H9 (cell line): ENCODE measurements around the gene CCDC141. TPM values are rescaled to one million over a fixed set of nuclear protein-coding genes. Genes with fewer than 3 reads are reported as not detected.
A peak's percentile ranks its signal among the peaks of the same experiment; 100 is the strongest.

Source experiments
- DNase-seq: peaks from one replicate; pipeline ENCODE4 v3.0.0-alpha.2; 2017
- H2AFZ ChIP-seq: one replicate; pipeline ENCODE4 v1.6.1; 2013; ENCODE audit warnings: mild to moderate bottlenecking, low read length, control low read depth, moderate library complexity
- H2AK5ac ChIP-seq: 2 replicates; pipeline ENCODE4 v1.6.1; 2013; ENCODE audit warnings: low read length, control low read depth, mixed read lengths; ENCODE audit not compliant: insufficient read length
- H2BK120ac ChIP-seq: one replicate; pipeline ENCODE4 v1.6.1; 2013; ENCODE audit warnings: low read depth, mild to moderate bottlenecking, low read length, control low read depth, inconsistent platforms; ENCODE audit not compliant: poor library complexity, severe bottlenecking
- H2BK12ac ChIP-seq: 2 replicates; pipeline ENCODE4 v1.6.1; 2013; ENCODE audit warnings: low read length, control low read depth, mixed read lengths, low read depth; ENCODE audit not compliant: insufficient read length
- H2BK15ac ChIP-seq: 2 replicates; pipeline ENCODE4 v1.6.1; 2013; ENCODE audit warnings: low read depth, low read length, control low read depth
- H2BK20ac ChIP-seq: one replicate; pipeline ENCODE4 v1.6.1; 2013; ENCODE audit warnings: low read depth, mild to moderate bottlenecking, low read length, control low read depth, inconsistent platforms; ENCODE audit not compliant: poor library complexity, severe bottlenecking
- H2BK5ac ChIP-seq: 2 replicates; pipeline ENCODE4 v1.6.1; 2013; ENCODE audit warnings: low read length, control low read depth, mixed read lengths; ENCODE audit not compliant: insufficient read length
- H3K14ac ChIP-seq: 2 replicates; pipeline ENCODE4 v1.6.1; 2013; ENCODE audit warnings: low read length, control low read depth; ENCODE audit not compliant: insufficient read depth
- H3K18ac ChIP-seq: 2 replicates; pipeline ENCODE4 v1.6.1; 2013; ENCODE audit warnings: low read depth, mild to moderate bottlenecking, mixed read lengths, low read length, control low read depth; ENCODE audit not compliant: insufficient read length
- H3K23ac ChIP-seq: 2 replicates; pipeline ENCODE4 v1.6.1; 2013; ENCODE audit warnings: low read length, control low read depth, mixed read lengths, low read depth; ENCODE audit not compliant: insufficient read length
- H3K23me2 ChIP-seq: 2 replicates; pipeline ENCODE4 v1.6.1; 2013; ENCODE audit warnings: low read depth, mild to moderate bottlenecking, mixed read lengths, low read length, control low read depth; ENCODE audit not compliant: insufficient read length, poor library complexity, severe bottlenecking
- H3K27ac ChIP-seq: 2 replicates; pipeline ENCODE4 v1.5.1; 2013; ENCODE audit warnings: low read length, control low read depth, mixed read lengths, low read depth; ENCODE audit not compliant: insufficient read length
- H3K27me3 ChIP-seq: 2 replicates; pipeline ENCODE4 v1.6.1; 2013; ENCODE audit warnings: low read length, control low read depth, inconsistent platforms; ENCODE audit not compliant: insufficient read depth
- H3K4ac ChIP-seq: 2 replicates; pipeline ENCODE4 v1.6.1; 2013; ENCODE audit warnings: low read depth, mild to moderate bottlenecking, control low read depth, inconsistent platforms, low read length, moderate library complexity
- H3K4me1 ChIP-seq: 2 replicates; pipeline ENCODE4 v1.6.1; 2013; ENCODE audit warnings: low read length, control low read depth, inconsistent platforms; ENCODE audit not compliant: insufficient read depth
- H3K4me2 ChIP-seq: 2 replicates; pipeline ENCODE4 v1.6.1; 2013; ENCODE audit warnings: low read length, control low read depth, mixed read lengths; ENCODE audit not compliant: insufficient read length, insufficient read depth
- H3K56ac ChIP-seq: 2 replicates; pipeline ENCODE4 v1.6.1; 2013; ENCODE audit warnings: low read depth, mild to moderate bottlenecking, mixed read lengths, low read length, control low read depth; ENCODE audit not compliant: insufficient read length
- H3K79me1 ChIP-seq: 2 replicates; pipeline ENCODE4 v1.6.1; 2013; ENCODE audit warnings: low read depth, mild to moderate bottlenecking, moderate library complexity, low read length, control low read depth, inconsistent platforms; ENCODE audit not compliant: insufficient read depth, poor library complexity, severe bottlenecking
- H3K79me2 ChIP-seq: 2 replicates; pipeline ENCODE4 v1.6.1; 2013; ENCODE audit warnings: low read length, control low read depth, inconsistent platforms; ENCODE audit not compliant: insufficient read depth
- H3K9ac ChIP-seq: 2 replicates; pipeline ENCODE4 v1.6.1; 2013; ENCODE audit warnings: low read length, control low read depth, mixed read lengths; ENCODE audit not compliant: insufficient read length; ENCODE audit errors: extremely low read depth
- H3K9me3 ChIP-seq: one replicate; pipeline ENCODE4 v1.6.1; 2013; ENCODE audit warnings: low read depth, low read length, inconsistent platforms; ENCODE audit not compliant: control insufficient read depth
- H3T11ph ChIP-seq: one replicate; pipeline ENCODE4 v1.6.1; 2013; ENCODE audit warnings: mild to moderate bottlenecking, low read length, control low read depth, inconsistent platforms
- H4K20me1 ChIP-seq: one replicate; pipeline ENCODE4 v1.6.1; 2013; ENCODE audit not compliant: control insufficient read depth, insufficient read length, insufficient read depth
- H4K5ac ChIP-seq: 2 replicates; pipeline ENCODE4 v1.6.1; 2013; ENCODE audit warnings: low read depth, mild to moderate bottlenecking, mixed read lengths, low read length, control low read depth; ENCODE audit not compliant: insufficient read length
- H4K8ac ChIP-seq: replicated peaks from 2 replicates; pipeline ENCODE4 v1.6.1; 2013; ENCODE audit warnings: low read length, control low read depth, mixed read lengths, low read depth; ENCODE audit not compliant: insufficient read length
- H4K91ac ChIP-seq: 2 replicates; pipeline ENCODE4 v1.6.1; 2013; ENCODE audit warnings: low read depth, mild to moderate bottlenecking, moderate library complexity, mixed read lengths, low read length, control low read depth; ENCODE audit not compliant: insufficient read length
- H3K27ac Mint-ChIP-seq, 3 experiments: 2 replicates in 2 of 3; 3 replicates in 1 of 3; pipeline ENCODE4 v1.8.0; 2020 to 2021; ENCODE audit warnings: mixed read lengths in 3 of 3, mild to moderate bottlenecking in 1 of 3, moderate library complexity in 1 of 3
- H3K27me3 Mint-ChIP-seq: 2 replicates; pipeline ENCODE4 v1.8.0; 2021; ENCODE audit warnings: low read depth, mild to moderate bottlenecking, moderate library complexity, mixed read lengths
- H3K36me3 Mint-ChIP-seq, 3 experiments: 2 replicates in 2 of 3; 3 replicates in 1 of 3; pipeline ENCODE4 v1.8.0; 2020 to 2021; ENCODE audit warnings: low read depth in 3 of 3, mixed read lengths in 3 of 3; ENCODE audit not compliant: insufficient read depth in 1 of 3
- H3K4me1 Mint-ChIP-seq, 2 experiments: 2 replicates each; pipeline ENCODE4 v1.8.0; 2020; ENCODE audit warnings: mixed read lengths in 2 of 2
- H3K4me3 Mint-ChIP-seq, 2 experiments: 2 replicates in 1 of 2; 3 replicates in 1 of 2; pipeline ENCODE4 v1.8.0; 2020 to 2021; ENCODE audit warnings: mild to moderate bottlenecking in 2 of 2, mixed read lengths in 2 of 2, moderate library complexity in 1 of 2
- H3K9me3 Mint-ChIP-seq, 2 experiments: 2 replicates in 1 of 2; 3 replicates in 1 of 2; pipeline ENCODE4 v1.8.0; 2020; ENCODE audit warnings: mild to moderate bottlenecking in 2 of 2, mixed read lengths in 2 of 2, moderate library complexity in 1 of 2
- WGBS: extraction: QIAGEN DNeasy Blood & Tissue Kit; methylation state at CpG from one replicate; pipeline ENCODE4 v1.1.7; 2013; ENCODE audit warnings: missing lambda C conversion rate, low lambda C conversion rate, mixed read lengths; ENCODE audit not compliant: insufficient read length; ENCODE audit errors: extremely low coverage; 5-methylcytosine and 5-hydroxymethylcytosine counted together
- total RNA-seq: library from RNA; stranded (reverse); gene quantifications from 2 replicates; pipeline ENCODE4 v1.2.1, GENCODE V29; 2021
- TF ChIP-seq, protein P1 (sequence below): fragments of 200-600 bp; sonication (generic); conservative IDR thresholded peaks from 3 replicates; pipeline ENCODE4 v1.8.0; 2021; ENCODE audit warnings: antibody characterized with exemption, mild to moderate bottlenecking

Gene CCDC141
- total RNA-seq, 1 experiment from 2014 or later: 1.0 TPM

DNA sequence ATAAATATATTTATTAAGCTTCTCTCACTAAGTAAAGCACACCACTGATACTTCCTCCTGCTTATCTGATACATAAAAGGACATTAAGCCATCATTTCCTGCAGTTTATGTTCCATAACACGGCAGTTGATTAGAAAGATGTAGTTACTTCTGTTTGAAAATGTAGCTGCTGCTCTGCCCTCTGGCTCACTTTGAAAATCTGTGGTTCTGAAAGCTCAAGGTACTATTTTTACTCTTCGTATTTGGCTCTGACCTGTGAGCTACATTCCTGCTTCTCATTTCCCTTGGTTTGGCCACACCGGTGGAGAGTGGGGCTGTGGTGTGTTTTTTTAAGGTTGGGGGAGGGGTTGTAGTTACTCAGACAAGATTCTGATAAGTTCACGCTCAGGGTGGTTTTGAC is 229.9 kb downstream of the CCDC141 start:
- H3T11ph ChIP-seq: no peak overlapping the region
- H2AK5ac ChIP-seq: no peak overlapping the region
- no peak for DNase-seq
- no peaks in the 10 kb centered on the region; a peak in 1 of 7 replicates for H3K36me3 Mint-ChIP-seq
- no peak overlapping the region for H3K4me2 ChIP-seq
- H3K79me1 ChIP-seq: no peaks in the 10 kb centered on the region
- H3K56ac ChIP-seq: no peak overlapping the region
- H3K27me3 Mint-ChIP-seq: no peaks in the 10 kb centered on the region
- no peak overlapping the region for H2BK120ac ChIP-seq
- H3K4me1 Mint-ChIP-seq: no peaks in the 10 kb centered on the region
- H3K18ac ChIP-seq: no peak overlapping the region
- H3K27ac ChIP-seq: no peak overlapping the region
- H3K27ac Mint-ChIP-seq: peak overlapping the region in 2 of 3 experiments; percentile 27 to 38; a peak in 2 of 7 replicates
- no peaks in the 10 kb centered on the region for H4K20me1 ChIP-seq
- WGBS: no CpG with 5 or more reads among the region's 4 CpGs
- no peaks in the 10 kb centered on the region for H3K9me3 Mint-ChIP-seq
- H3K9me3 ChIP-seq: no peaks in the 10 kb centered on the region
- no peaks in the 10 kb centered on the region for H3K4me1 ChIP-seq
- no peaks in the 10 kb centered on the region for H3K79me2 ChIP-seq
- H3K4ac ChIP-seq: no peak overlapping the region
- no peak overlapping the region for H2BK15ac ChIP-seq
- no peak overlapping the region for H3K14ac ChIP-seq
- no peak overlapping the region for H3K23ac ChIP-seq
- no peaks in the 10 kb centered on the region for H3K27me3 ChIP-seq
- no peak overlapping the region for H4K91ac ChIP-seq
- no peak overlapping the region for H3K9ac ChIP-seq
- no peak overlapping the region for H4K5ac ChIP-seq
- H2AFZ ChIP-seq: no peak overlapping the region
- H2BK20ac ChIP-seq: no peak overlapping the region
- TF ChIP-seq, protein P1, sequence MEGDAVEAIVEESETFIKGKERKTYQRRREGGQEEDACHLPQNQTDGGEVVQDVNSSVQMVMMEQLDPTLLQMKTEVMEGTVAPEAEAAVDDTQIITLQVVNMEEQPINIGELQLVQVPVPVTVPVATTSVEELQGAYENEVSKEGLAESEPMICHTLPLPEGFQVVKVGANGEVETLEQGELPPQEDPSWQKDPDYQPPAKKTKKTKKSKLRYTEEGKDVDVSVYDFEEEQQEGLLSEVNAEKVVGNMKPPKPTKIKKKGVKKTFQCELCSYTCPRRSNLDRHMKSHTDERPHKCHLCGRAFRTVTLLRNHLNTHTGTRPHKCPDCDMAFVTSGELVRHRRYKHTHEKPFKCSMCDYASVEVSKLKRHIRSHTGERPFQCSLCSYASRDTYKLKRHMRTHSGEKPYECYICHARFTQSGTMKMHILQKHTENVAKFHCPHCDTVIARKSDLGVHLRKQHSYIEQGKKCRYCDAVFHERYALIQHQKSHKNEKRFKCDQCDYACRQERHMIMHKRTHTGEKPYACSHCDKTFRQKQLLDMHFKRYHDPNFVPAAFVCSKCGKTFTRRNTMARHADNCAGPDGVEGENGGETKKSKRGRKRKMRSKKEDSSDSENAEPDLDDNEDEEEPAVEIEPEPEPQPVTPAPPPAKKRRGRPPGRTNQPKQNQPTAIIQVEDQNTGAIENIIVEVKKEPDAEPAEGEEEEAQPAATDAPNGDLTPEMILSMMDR: no peak
- H3K4me3 Mint-ChIP-seq: no peak overlapping the region; a peak in 1 of 5 replicates
- H2BK5ac ChIP-seq: no peak overlapping the region
- no peak overlapping the region for H4K8ac ChIP-seq
- no peaks in the 10 kb centered on the region for H3K23me2 ChIP-seq
- no peak overlapping the region for H2BK12ac ChIP-seq
